C1 segment of cervical spinal cord (tissue), 14 donors: ENCODE measurements around the gene VWA5B2.
A peak's percentile ranks its signal among the peaks of the same experiment; 100 is the strongest.

ENCODE experiments used
- DNase-seq, 14 donors: peaks; one replicate each; lab custom pipeline; 2025; lab: John Stamatoyannopoulos, UW

VWA5B2 gene

GRCh38 chr3:184229394-184230080 is at the start of gene VWA5B2:
VWA5B2 (plus strand) TSS chr3:184229585; CDS start chr3:184230529, 944 bp downstream.
- peak in 3 of 14 donors; percentile 14 to 73 (median 17) for DNase-seq

- no peak for DNase-seq
These were observed 49.2 kb upstream of the VWA5B2 start for GRCh38 chr3:184180165-184180564.

- DNase-seq: no peak
These were observed 47.8 kb upstream of the VWA5B2 start for GRCh38 chr3:184181596-184181995.

- no peak for DNase-seq
These were observed 45.7 kb upstream of the VWA5B2 start for GRCh38 chr3:184183679-184184078.

- DNase-seq: no peak
These were observed 44.7 kb upstream of the VWA5B2 start for GRCh38 chr3:184184546-184185230.

GRCh38 chr3:184185461-184186183 is 43.8 kb upstream of the VWA5B2 start:
- DNase-seq: peak; percentile 97 to 100 (median 99)

GRCh38 chr3:184186184-184186901 is 43.0 kb upstream of the VWA5B2 start, which contains the start of gene ABCF3:
ABCF3 (plus strand) TSS chr3:184186199; CDS start chr3:184186208, 9 bp downstream.
- DNase-seq: peak in 1 of 14 donors; percentile 57

GRCh38 chr3:184186902-184187207 is 42.5 kb upstream of the VWA5B2 start:
- no peak for DNase-seq

- peak in 1 of 14 donors; percentile 17 for DNase-seq
These were observed 41.3 kb upstream of the VWA5B2 start for GRCh38 chr3:184188080-184188479.

GRCh38 chr3:184189421-184189820 is 40.0 kb upstream of the VWA5B2 start:
- no peak for DNase-seq

GRCh38 chr3:184192889-184193288 is 36.5 kb upstream of the VWA5B2 start:
- no peak for DNase-seq

- DNase-seq: no peak
These were observed 35.3 kb upstream of the VWA5B2 start for GRCh38 chr3:184193991-184194539.

- no peak for DNase-seq
These were observed 32.8 kb upstream of the VWA5B2 start for GRCh38 chr3:184196536-184196935.

- no peak for DNase-seq
These were observed 30.9 kb upstream of the VWA5B2 start for GRCh38 chr3:184198509-184198908.

GRCh38 chr3:184200825-184201224 is 28.6 kb upstream of the VWA5B2 start:
- DNase-seq: no peak

GRCh38 chr3:184203526-184203925 is 25.9 kb upstream of the VWA5B2 start:
- DNase-seq: no peak

- DNase-seq: no peak
These were observed 20.1 kb upstream of the VWA5B2 start for GRCh38 chr3:184209146-184209923.

GRCh38 chr3:184211297-184211696 is 18.1 kb upstream of the VWA5B2 start:
- no peak for DNase-seq

- DNase-seq: no peak
These were observed 17.7 kb upstream of the VWA5B2 start for GRCh38 chr3:184211718-184212117.

GRCh38 chr3:184218814-184219213 is 10.6 kb upstream of the VWA5B2 start:
- DNase-seq: no peak

- no peak for DNase-seq
These were observed 6.9 kb upstream of the VWA5B2 start for GRCh38 chr3:184222521-184222920.
